Activated CD8-positive, alpha-beta memory T cell treated with anti-CD3 and anti-CD28 coated beads, Interleukin-2, amount 50 U/mL, for 4 hours (primary cell): ENCODE results near the gene XRCC6.
"Not testable (repeated sequence)": the region's sequence is repeated elsewhere in the genome, so short reads cannot be mapped to it uniquely, and the experiment has no call there.

ENCODE experiments used
- DNase-seq: peaks from one replicate; pipeline ENCODE4 v3.0.0-alpha.2; 2020

The XRCC6 gene

DNA sequence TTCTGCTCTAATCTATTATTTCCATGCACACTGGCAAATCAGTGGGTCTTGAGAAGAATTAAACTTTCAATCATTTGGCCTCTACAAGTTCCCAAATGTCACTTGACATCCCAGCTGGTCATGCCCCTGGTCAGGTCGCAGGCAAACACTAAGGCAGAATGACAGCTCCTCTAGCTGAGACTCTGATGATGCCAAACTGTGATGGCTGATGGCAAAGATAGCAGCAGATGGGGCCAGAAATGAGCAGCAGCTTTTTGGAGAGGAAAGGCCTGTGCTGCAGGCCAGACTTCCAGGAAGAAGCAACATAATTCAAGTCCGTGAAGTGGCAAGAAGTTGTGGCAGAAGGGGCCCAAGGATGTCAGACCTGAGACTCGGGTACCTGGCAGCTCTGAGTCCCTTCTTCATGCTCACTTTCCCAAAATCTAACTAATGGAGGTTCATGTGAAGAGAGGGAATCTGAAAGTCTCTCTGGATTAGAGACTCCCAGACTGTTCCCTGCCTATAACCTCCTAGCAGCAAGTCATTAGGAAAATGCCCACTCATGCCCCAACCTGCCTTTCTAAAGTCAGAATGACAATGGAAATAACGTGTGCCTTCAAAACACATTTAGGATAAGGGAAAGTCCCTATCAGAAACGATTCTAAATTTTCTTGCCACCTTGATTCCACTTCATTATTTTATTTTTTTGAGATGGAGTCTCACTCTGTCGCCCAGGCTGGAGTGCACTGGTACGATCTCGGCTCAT is 22.0 kb upstream of the XRCC6 start:
- no peak for DNase-seq

DNA sequence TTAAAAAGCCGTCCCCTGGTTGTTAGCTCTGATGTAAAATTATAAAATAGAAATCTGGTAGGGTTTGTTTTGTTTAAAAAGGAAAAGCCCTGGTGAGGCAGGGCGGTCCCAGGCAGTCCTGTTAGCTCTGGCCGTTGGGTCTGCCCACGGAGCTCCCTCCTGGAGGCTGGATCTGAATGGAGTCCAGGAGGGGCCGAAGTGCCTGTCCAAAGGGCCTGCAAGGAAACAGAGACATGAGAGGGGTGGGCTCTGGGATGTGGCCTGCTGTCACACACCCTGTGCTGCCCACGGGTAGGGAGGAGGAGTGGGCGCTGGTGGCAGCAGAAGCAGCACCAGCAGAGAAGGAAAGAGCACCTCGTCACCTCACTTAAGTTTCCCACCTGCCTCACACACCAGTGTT is 20.1 kb upstream of the XRCC6 start:
- no peak for DNase-seq

DNA sequence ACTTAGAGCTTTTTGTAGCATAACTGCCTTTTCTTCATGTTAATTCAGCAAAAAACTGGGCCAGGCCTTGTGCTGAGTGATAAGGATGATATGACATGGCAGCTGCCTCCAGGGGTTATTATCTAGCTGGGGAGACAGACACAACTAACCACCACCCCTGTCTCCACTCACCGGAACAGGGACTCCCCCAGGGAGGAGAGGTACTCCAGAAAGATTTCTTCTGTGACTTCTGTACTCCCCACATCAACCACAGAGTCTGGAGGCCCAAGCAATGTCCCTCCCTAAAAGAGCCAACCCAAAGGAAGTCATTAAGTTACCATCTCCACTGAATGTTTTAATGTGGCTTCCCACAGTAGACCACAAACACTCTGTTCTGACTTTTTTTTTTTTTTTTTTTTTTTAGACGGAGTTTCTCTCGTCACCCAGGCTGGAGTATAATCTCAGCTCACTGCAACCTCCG is 17.2 kb upstream of the XRCC6 start:
- peak; percentile 30 for DNase-seq

DNA sequence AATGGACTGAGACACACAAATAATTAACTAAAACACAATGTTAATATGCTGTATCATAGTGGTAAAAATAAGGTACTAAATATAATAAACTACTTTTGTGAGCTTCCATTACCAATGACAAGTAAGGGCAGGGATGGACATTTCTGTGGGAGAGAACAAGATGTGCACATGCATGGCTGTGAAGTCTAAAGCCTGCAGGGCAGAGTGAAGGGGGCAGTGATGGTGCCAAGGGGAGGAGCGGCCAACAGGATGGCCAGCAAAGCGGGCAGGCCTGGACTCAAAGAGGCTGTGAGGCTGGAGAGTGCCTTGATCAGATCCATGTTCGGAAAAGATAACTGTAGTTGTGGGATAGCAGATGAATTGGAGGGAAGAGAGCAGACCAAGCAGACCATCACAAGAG is 12.7 kb upstream of the XRCC6 start:
- no peak for DNase-seq

DNA sequence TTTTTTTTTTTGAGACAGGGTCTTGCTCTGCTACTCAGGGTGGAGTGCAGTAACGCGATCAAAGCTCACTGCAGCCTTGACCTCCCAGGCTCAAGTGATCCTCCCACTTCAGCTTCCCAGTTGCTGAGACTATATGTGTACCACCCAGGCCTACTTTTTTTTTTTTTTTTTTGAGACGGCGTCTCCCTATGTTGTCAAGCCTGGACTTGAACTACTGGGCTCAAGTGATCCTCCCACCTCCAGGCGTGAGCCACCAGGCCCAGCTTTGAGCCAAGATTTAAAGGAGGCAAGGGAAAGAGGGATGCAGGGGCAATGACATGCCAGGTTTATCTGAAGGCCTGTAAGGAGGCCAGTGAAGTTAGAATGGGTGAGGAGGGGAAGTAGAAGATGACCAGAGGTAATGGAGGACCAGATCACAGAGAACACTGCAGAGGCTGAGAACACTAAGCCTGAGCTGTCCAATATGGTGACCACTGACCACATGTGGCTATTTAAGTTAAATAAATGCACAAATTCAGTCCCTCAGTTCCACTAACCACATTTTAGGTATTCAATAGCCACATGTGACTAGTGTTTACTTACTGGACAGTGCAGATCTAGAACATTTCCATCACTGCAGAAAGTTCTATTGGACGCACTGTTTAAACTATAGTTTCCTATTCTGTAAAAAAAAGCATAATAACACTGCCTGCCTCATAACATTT is 8.3 kb upstream of the XRCC6 start:
- DNase-seq = no peak

DNA sequence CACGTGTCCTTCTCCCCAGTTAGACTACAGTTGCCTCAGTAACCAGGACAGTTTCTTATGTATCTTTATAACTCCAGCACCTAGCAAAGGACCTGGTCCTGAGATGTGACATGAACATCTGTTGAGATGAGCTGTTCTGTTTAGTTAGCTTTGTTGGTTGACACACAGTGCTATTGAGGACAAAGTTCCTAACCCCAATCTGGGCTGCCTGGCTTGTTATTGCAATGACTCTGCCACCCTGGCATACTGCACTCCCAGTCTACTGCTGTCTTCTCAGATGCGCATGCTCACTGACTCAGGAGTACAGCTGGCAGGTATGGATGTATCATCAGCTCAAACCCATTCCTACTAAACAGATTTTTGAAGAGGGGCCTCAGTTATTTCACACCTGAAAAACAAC is 7.6 kb upstream of the XRCC6 start:
- no peak for DNase-seq

DNA sequence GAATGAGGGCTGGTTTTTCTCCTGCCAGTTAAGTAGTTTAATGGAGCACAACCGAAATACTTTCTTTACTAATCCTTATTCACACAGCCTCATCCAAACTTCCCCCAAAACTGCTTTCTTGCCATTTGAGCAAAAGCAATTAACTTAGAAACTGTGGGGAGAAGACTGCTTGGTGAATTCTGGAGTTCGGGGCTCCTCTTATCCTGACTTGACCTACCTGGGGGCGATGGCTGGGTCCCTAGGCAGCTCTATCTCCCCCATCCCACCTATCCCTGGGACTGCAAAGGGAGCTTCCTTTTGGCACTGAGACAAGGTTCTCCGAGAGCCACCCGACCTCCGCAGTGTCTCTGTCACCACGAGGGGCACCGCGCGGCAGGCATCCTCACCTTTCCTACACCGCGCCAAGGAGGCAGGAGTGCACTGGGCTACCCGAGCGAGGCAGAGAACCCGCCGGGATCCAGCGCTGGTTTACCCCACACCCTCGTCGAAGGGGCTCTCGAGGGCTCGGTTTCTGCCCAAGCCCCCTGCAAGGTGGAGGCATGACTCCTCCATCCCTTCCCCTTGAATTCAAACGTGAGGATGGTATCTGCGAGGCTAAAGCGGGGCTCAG is 1.0 kb upstream of the XRCC6 start:
- DNase-seq = peak; percentile 51

DNA sequence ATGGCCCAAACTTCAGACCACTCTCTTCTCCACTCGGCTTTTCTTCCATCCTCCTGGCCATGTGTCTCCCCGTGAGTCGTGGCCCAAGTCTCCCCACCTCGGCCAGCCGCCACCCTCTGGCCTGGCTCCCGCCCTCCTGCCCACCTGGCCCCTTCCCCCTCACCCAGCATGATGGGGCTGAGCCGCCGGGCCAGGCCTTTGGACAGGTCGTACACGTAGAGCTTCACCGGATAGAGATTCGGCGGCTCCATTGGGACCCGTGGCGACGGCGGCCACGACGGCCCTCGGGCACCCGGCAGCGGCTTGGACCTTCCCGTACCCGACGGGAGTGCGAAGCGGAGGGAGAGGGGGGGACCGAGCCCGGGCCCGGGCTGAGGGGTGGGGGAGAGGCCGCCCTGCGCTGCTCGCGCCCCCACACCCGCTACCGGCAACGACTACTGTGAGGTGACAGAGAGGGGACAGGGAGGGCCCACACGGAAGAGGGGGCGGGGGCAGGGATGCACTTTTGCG is 451 bp upstream of the XRCC6 start, which contains the start of gene DESI1:
DESI1 (minus strand) TSS at position 455 of the 510 bp plus-strand sequence; CDS start at position 251, 204 bp downstream.
- no peak for DNase-seq

DNA sequence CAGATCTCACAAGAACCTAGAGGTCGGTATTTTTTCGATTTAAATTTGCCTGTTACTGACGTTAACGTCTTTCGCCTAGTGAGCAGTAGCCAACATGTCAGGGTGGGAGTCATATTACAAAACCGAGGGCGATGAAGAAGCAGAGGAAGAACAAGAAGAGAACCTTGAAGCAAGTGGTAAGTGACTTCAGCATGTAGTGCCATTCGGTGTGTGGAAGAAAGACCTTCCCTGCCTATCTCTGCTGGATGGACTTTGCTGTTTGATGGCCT is 750 bp downstream of the XRCC6 start:
- no peak for DNase-seq

DNA sequence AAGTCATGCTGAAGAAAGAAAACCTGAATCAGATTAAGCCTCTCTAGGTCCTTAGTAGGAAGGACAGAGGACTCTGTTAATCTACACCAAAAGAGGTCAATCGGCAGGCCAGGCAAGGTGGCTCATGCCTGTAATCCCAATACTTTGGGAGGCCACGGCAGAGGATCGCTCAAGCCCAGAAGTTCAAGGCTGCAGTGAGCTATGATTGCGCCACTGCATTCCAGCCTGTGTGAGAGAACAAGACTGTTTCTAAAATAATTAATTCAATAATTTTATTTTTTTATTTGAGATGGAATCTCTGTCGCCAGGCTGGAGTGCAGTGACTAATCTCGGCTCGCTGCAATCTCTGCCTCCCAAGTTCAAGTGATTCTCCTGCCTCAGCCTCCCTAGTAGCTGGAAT is 4.5 kb downstream of the XRCC6 start:
- DNase-seq = no peak

DNA sequence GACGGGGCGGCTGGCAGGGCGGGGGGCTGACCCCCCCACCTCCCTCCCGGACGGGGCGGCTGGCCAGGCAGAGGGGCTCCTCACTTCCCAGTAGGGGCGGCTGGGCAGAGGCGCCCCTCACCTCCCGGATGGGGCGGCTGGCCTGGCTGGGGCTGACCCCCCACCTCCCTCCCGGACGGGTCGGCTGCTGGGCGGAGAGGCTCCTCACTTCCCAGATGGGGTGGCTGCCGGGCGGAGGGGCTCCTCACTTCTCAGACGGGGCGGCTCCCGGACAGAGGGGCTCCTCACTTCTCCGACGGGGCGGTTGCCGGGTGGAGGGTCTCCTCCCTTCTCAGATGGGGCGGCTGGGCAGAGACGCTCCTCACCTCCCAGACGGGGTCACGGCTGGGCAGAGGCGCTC is 10.0 kb downstream of the XRCC6 start:
- DNase-seq = not testable (repeated sequence)

DNA sequence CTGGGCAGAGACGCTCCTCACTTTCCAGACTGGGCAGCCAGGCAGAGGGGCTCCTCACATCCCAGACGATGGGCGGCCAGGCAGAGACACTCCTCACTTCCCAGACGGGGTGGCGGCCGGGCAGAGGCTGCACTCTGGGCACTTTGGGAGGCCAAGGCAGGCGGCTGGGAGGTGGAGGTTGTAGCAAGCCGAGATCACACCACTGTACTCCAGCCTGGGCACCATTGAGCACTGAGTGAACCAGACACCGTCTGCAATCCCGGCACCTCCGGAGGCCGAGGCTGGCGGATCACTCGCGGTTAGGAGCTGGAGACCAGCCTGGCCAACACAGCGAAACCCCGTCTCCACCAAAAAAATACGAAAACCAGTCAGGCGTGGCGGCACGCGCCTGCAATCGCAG is 10.5 kb downstream of the XRCC6 start:
- DNase-seq = not testable (repeated sequence)

DNA sequence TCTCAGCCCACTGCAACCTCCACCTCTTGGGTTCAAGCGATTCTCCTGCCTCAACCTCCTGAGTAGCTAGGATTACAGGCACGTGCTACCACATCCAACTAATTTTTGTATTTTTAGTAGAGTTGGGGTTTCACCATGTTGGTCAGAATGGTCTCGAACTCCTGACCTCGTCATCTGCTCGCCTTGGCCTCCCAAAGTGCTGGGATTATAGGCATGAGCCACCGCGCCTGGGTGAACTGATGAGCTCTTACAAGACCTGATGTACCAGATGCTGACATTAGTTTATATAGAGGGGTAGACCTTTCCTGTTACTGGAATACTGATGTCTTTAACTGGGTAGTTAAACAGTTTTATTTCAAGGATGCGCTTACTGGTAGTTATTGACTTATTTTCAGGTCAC is 13.5 kb downstream of the XRCC6 start:
- DNase-seq = not testable (repeated sequence)

DNA sequence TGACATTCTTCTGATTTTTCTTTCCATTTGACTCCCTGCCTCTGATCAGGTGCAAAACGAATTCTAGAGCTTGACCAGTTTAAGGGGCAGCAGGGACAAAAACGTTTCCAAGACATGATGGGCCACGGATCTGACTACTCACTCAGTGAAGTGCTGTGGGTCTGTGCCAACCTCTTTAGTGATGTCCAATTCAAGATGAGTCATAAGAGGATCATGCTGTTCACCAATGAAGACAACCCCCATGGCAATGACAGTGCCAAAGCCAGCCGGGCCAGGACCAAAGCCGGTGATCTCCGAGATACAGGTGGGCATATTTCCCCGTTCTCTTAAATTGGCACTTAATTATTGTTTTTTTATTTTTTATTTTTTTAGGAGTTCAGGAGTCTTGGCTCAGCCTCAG is 15.4 kb downstream of the XRCC6 start:
- no peak for DNase-seq

DNA sequence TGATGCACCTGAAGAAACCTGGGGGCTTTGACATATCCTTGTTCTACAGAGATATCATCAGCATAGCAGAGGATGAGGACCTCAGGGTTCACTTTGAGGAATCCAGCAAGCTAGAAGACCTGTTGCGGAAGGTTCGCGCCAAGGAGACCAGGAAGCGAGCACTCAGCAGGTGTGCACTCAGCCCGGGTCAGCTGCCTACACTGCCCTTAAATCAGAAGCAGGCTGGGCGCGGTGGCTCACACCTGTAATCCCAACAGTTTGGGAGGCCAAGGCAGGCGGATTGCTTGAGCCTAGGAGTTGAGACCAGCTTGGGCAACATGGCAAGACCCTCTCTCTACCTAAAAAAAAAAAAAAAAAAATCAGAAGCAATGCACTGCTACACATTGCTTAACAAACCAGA is 16.5 kb downstream of the XRCC6 start:
- DNase-seq = not testable (repeated sequence)

DNA sequence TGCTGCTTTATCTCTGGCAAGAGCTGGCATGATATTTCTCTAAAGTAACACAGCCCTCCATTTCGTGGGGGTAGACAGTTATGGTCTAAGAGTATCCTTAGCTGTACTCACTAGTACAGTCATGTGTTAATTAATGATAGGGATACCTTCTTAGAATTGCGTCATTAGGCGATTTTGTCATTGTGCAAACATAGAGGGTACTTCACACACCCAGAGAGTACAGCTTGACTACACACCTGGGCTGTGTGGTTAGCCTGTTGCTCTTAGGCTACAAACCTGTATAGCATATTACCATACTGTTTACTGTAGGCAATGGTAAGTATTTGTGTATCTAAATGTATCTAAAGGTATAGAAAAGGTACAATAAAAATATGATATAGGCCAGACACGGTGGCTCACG is 17.0 kb downstream of the XRCC6 start:
- no peak for DNase-seq

DNA sequence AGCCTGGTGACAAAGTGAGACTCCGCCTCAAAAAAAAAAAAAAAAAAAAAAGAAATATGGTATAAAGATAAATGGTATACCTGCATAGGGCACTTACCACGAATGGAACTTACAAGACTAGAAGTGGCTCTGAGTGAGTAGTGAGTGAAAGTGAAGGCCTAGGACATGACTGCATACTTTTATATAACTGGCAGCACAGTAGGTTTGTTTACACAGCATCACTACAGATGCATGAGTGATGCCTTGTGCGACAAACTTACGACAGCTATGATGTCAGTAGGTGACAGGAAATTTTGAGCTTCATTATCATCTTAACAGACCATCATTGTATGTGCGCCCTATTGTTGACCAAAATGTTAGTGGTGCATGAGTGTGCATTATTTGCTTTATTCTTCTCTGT is 17.7 kb downstream of the XRCC6 start:
- no peak for DNase-seq

DNA sequence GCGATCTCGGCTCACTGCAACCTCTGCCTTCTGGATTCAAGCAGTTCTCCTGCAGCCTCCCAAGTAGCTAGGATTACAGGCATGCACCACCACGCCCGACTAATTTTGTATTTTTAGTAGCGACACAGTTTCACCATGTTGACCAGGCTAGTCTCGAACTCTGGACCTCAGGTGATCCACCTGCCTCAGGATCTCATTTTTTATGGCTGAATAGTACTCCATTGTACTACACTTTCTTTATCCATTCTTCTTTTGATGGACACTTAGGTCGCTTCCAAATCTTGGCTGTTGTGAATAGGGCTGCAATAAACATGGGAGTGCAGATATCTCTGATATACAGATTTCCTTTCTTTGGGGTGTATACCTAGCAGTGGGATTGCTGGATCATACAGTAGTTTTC is 20.8 kb downstream of the XRCC6 start:
- no peak for DNase-seq

DNA sequence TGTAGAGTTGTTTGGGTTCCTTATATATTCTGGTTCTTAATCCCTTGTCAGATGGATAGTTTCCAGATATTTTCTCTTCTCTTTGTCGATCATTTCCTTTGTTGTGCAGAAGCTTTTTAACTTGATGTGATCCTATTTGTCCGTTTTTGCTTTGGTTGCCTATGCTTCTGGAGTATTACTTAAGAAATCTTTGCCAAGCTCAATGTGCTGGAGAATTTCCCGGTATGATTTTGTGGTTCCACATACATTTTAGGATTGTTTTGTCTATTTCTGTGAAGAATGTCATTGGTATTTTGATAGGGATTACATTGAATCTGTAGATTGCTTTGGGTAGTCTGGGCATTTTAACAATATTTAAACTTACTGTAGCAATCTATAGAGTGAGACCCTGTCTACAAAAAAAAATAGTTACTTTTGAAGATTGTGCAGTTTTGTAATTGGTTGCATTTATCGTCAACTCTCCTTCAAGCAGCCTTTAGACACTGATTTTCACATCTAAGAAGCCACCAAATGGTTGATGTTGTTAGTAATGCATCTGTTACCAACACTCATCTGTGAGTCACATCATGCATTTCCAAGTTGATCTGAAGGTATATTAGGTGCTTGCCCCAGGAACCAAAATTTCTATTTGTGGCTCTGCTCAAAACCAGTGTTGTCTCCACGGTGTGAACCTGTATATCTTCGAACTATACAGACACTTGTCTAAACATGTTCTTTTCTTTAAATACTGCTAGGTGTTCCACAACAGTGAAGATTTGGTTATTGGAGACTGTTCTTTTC is 21.4 kb downstream of the XRCC6 start:
- DNase-seq = no peak

DNA sequence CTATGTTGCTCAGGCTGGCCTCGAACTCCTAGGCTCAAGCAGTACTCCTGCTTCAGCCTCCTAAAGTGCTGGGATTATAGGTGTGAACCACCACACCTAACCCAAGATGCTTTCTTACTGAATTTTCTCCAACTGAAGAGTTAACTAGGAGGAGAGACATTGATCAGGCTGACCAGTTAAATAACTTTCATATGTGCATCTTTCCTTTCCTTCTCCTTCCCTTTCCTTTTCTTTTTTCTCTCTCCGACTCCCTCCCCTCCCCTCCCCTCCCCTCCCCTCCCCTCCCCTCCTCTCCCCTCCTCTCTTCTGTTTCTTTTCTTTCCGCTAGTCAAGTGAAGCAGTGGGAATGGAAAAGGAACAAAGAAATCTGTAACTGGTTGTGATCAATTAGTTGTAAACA is 26.7 kb downstream of the XRCC6 start:
- DNase-seq = no peak

DNA sequence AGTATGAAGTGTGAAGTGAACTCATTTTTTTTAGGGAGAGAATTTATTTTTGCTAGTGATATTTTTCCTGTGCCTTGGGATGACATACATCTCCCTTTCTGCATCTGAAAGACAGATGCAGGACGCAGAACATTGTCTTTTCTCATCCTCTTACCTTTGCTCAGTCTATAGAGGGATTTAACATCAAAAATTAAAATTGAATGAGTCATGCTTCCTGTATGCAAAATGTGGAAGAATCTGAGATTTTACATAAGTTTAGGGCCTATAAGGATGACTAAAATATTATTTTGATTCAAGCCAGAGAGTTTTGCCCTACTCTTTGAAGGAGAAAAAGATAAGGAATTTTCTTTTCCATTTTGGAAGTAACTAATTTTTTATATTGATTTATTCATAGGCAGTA is 27.3 kb downstream of the XRCC6 start:
- DNase-seq = no peak

DNA sequence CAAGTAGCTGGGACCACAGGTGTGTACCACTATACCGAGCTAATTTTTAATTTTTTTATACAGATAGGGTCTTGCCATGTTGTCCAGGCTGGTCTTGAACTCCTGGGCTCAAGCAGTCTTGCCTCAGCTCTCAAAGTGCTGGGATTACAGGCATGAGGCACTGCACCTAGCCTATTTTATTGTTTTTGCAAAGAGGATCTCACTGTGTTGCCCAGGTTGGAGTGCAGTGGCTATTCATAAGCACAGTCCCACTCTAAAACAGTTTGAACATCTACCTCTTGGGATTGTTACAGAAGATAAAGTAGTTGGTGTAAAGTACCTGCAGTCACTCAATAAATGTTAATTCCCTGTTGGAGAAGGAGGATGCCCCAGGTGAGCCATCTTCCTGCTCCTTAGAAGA is 29.1 kb downstream of the XRCC6 start:
- no peak for DNase-seq

DNA sequence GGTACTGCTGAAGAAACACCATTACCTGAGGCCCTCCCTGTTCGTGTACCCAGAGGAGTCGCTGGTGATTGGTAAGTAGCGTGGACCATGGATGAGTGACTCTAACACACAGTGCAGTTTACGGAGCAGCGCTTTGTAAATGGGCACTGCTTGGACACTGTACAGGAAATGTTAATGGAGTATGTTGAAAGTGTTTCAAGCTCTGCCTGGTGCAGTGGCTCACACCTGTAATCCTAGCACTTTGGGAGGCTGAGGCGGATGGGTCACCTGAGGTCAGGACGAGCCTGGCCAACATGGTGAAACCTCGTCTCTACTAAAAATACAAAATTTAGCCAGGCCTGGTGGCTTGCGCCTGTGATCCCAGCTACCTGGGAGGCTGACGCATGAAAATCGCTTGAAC is 29.7 kb downstream of the XRCC6 start:
- DNase-seq = no peak
